Karpas-422 (cell line): ENCODE measurements around the gene PLPPR5. TPM values are rescaled to one million over a fixed set of nuclear protein-coding genes. Genes with fewer than 3 reads are reported as not detected.

Source experiments
- DNase-seq: peaks from one replicate; pipeline ENCODE4 v3.0.0-alpha.2; 2015
- H2AFZ ChIP-seq: fragments of 200-600 bp; sonication (generic); 2 replicates; pipeline ENCODE4 v1.6.1; 2014; ENCODE audit warnings: antibody characterized with exemption, low read length, mixed read lengths
- H3K27ac ChIP-seq: fragments of 200-600 bp; sonication (generic); 2 replicates; pipeline ENCODE4 v1.5.1; 2014; ENCODE audit warnings: mild to moderate bottlenecking, low read length, moderate library complexity
- H3K27me3 ChIP-seq: fragments of 200-600 bp; sonication (generic); 2 replicates; pipeline ENCODE4 v1.6.1; 2014; ENCODE audit warnings: low read length, mixed read lengths
- H3K36me3 ChIP-seq: fragments of 200-600 bp; sonication (generic); 2 replicates; pipeline ENCODE4 v1.6.1; 2014; ENCODE audit warnings: low read length, mixed read lengths; ENCODE audit not compliant: insufficient read depth
- H3K4me1 ChIP-seq: fragments of 200-600 bp; sonication (generic); 2 replicates; pipeline ENCODE4 v1.6.1; 2014; ENCODE audit warnings: mild to moderate bottlenecking, low read length, mixed read lengths
- H3K4me2 ChIP-seq: fragments of 200-600 bp; sonication (generic); 2 replicates; pipeline ENCODE4 v1.6.1; 2014; ENCODE audit warnings: low read length, low read depth, mild to moderate bottlenecking; ENCODE audit not compliant: poor library complexity, severe bottlenecking
- H3K4me3 ChIP-seq: fragments of 200-600 bp; sonication (generic); 2 replicates; pipeline ENCODE4 v1.5.1; 2014; ENCODE audit warnings: mild to moderate bottlenecking, antibody characterized with exemption, low read length, mixed read lengths
- H3K79me2 ChIP-seq: fragments of 200-600 bp; sonication (generic); 2 replicates; pipeline ENCODE4 v1.6.1; 2014; ENCODE audit warnings: mild to moderate bottlenecking, low read length, mixed read lengths
- H3K9ac ChIP-seq: fragments of 200-600 bp; sonication (generic); 2 replicates; pipeline ENCODE4 v1.6.0; 2014; ENCODE audit warnings: low read length
- H3K9me2 ChIP-seq: fragments of 200-600 bp; sonication (generic), shearing (Covaris generic); replicated peaks from 2 replicates; pipeline ENCODE4 v1.6.0; 2014; ENCODE audit warnings: mild to moderate bottlenecking, low read length, moderate library complexity; ENCODE audit not compliant: insufficient read depth
- H3K9me3 ChIP-seq: fragments of 300-700, 200-600 bp; sonication (generic); 2 replicates; pipeline ENCODE4 v1.6.1; 2014; ENCODE audit warnings: low read length, mixed read lengths
- H4K20me1 ChIP-seq: fragments of 200-600 bp; sonication (generic); 2 replicates; pipeline ENCODE4 v1.6.1; 2014; ENCODE audit warnings: mild to moderate bottlenecking, antibody characterized with exemption, low read length, low read depth; ENCODE audit not compliant: insufficient read depth
- total RNA-seq: library from RNA; depleted of rRNA; stranded (reverse); fragments of >200 nt; shearing (Covaris generic); gene quantifications from 2 replicates; pipeline ENCODE4 v1.2.3, GENCODE V29; 2014; ENCODE audit warnings: low replicate concordance

Gene PLPPR5
- total RNA-seq, 1 experiment from 2014 or later = not detected

GRCh38 chr1:98981917-98982513 lies 22.6 kb downstream of the PLPPR5 start:
- Histone ChIP-seq H3K4me3 (no peak overlapping the region), H3K27ac (no peak overlapping the region), H3K9me3 (no peaks in the 10 kb centered on the region), H2AFZ (no peak overlapping the region), H3K36me3 (no peaks in the 10 kb centered on the region), H4K20me1 (no peaks in the 10 kb centered on the region), H3K4me1 (no peaks in the 10 kb centered on the region), H3K4me2 (no peak overlapping the region), H3K9me2 (no peaks in the 10 kb centered on the region), H3K9ac (no peak overlapping the region), H3K27me3 (no peaks in the 10 kb centered on the region), H3K79me2 (no peaks in the 10 kb centered on the region)
- DNase-seq = no peak

DNA sequence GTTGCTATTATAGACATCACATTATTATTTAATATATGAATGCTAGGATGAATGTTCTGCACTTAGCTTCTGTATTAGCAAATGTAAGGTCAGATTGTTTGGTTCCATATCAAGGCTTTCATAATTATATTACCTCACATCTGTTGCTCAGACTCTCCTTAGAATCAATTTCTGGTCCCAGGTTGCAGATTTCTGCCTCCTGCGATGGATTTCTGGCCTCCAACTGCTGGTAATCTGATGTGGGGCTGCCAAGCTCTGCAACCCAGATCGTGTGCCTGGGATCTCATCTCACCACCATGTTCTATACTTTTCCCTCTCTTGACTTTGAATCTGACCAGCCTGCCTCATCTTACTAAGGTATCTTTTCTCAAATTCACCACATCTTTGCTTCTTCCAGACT lies 25.2 kb downstream of the PLPPR5 start:
- Histone ChIP-seq H3K9me2 (no peaks in the 10 kb centered on the region), H3K9ac (no peak overlapping the region), H3K79me2 (no peaks in the 10 kb centered on the region), H2AFZ (no peak overlapping the region), H3K27me3 (no peaks in the 10 kb centered on the region), H3K9me3 (no peaks in the 10 kb centered on the region), H3K27ac (no peak overlapping the region), H3K4me2 (no peak overlapping the region), H3K4me1 (no peaks in the 10 kb centered on the region), H4K20me1 (no peaks in the 10 kb centered on the region), H3K4me3 (no peak overlapping the region), H3K36me3 (no peaks in the 10 kb centered on the region)
- no peak for DNase-seq

- no peak for DNase-seq
- no peak overlapping the region for H3K9ac ChIP-seq
- no peaks in the 10 kb centered on the region for H3K4me1 ChIP-seq
- no peaks in the 10 kb centered on the region for H3K27me3 ChIP-seq
- no peaks in the 10 kb centered on the region for H3K9me2 ChIP-seq
- no peaks in the 10 kb centered on the region for H4K20me1 ChIP-seq
- H3K36me3 ChIP-seq = no peaks in the 10 kb centered on the region
- H2AFZ ChIP-seq = no peak overlapping the region
- no peaks in the 10 kb centered on the region for H3K9me3 ChIP-seq
- H3K79me2 ChIP-seq = no peaks in the 10 kb centered on the region
- no peak overlapping the region for H3K27ac ChIP-seq
- no peak overlapping the region for H3K4me2 ChIP-seq
- H3K4me3 ChIP-seq = no peak overlapping the region
These were observed 28.9 kb downstream of the PLPPR5 start for GRCh38 chr1:98975810-98976209.

GRCh38 chr1:98975113-98975512 lies 29.5 kb downstream of the PLPPR5 start:
- no peak overlapping the region for H3K27ac ChIP-seq

DNA sequence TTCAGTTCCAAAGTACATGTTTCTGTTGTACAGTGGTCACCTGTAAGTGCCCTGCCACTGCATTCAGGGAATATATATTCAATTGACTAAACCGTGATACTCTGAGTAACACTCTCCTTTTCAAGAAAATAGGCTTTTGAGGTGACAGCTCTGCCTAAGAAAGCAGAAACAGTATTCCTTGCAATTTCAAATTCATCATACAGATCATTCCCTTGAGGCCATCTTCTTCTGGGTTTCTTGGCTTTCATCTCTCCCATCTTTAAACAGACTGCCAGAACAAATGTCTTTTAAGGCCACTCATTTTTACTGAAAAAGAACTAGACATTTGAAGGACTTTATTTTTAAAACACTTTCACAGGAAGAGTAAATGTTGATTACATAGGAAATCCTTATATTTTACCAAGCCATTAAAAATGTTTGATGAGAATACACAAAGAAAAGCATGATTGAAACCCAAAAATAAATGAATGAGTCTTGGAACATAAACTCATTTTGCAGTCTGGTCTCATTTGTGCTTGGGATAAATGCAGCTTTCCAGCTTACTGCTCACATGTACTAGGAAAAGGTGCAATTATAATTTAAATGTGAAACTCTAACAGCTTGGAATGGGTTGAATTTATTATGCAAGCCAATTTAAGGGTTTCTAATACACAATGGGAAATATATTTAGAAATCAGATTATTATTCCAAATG lies 34.7 kb downstream of the PLPPR5 start:
- H3K36me3 ChIP-seq = no peaks in the 10 kb centered on the region
- H3K9me3 ChIP-seq = no peaks in the 10 kb centered on the region
- no peak overlapping the region for H2AFZ ChIP-seq
- H3K9ac ChIP-seq = no peak overlapping the region
- H3K79me2 ChIP-seq = no peaks in the 10 kb centered on the region
- no peaks in the 10 kb centered on the region for H4K20me1 ChIP-seq
- H3K4me3 ChIP-seq = no peak overlapping the region
- no peak for DNase-seq
- no peaks in the 10 kb centered on the region for H3K9me2 ChIP-seq
- no peaks in the 10 kb centered on the region for H3K4me1 ChIP-seq
- H3K27ac ChIP-seq = no peak overlapping the region
- H3K27me3 ChIP-seq = no peaks in the 10 kb centered on the region
- no peak overlapping the region for H3K4me2 ChIP-seq

More at GRCh38 chr1:98975113-98975512, 29.5 kb downstream of the PLPPR5 start:
- Histone ChIP-seq H3K9ac (no peak overlapping the region), H3K4me2 (no peak overlapping the region), H3K9me2 (no peaks in the 10 kb centered on the region), H3K79me2 (no peaks in the 10 kb centered on the region), H3K36me3 (no peaks in the 10 kb centered on the region), H3K27me3 (no peaks in the 10 kb centered on the region), H4K20me1 (no peaks in the 10 kb centered on the region), H3K9me3 (no peaks in the 10 kb centered on the region), H2AFZ (no peak overlapping the region), H3K4me1 (no peaks in the 10 kb centered on the region), H3K4me3 (no peak overlapping the region)
- DNase-seq = no peak

- Histone ChIP-seq H3K4me1 (no peaks in the 10 kb centered on the region), H3K4me2 (no peak overlapping the region), H3K9me2 (no peaks in the 10 kb centered on the region), H4K20me1 (no peaks in the 10 kb centered on the region), H3K4me3 (no peak overlapping the region), H3K36me3 (no peaks in the 10 kb centered on the region), H3K79me2 (no peaks in the 10 kb centered on the region), H3K27me3 (no peaks in the 10 kb centered on the region), H3K9ac (no peak overlapping the region), H2AFZ (no peak overlapping the region), H3K9me3 (no peaks in the 10 kb centered on the region), H3K27ac (no peak overlapping the region)
- DNase-seq = no peak
These were observed 37.5 kb downstream of the PLPPR5 start for GRCh38 chr1:98967122-98967521.

DNA sequence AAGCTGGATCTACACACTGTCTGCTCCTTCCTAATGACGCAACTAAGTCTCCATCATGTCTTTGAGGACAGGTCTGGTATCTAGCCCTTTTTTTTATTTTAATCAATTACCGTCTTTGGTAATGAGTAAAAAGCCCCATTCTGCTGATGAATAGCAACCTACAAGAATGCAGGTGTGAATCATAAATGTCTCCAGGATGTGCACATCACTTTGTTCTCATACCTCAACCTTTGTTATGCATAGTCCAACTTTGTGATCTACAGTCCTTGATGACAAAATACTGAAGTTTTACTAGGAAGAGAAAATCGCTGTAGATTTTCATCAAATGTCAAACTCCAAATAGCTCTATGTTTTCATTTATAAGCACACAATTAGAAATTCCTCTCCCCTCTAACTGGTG lies 39.3 kb downstream of the PLPPR5 start:
- H3K27me3 ChIP-seq = no peaks in the 10 kb centered on the region
- H3K9ac ChIP-seq = no peak overlapping the region
- no peak overlapping the region for H3K4me3 ChIP-seq
- DNase-seq = no peak
- H3K36me3 ChIP-seq = no peaks in the 10 kb centered on the region
- no peak overlapping the region for H3K4me2 ChIP-seq
- H2AFZ ChIP-seq = no peak overlapping the region
- H3K9me2 ChIP-seq = no peaks in the 10 kb centered on the region
- H3K4me1 ChIP-seq = no peaks in the 10 kb centered on the region
- H4K20me1 ChIP-seq = no peaks in the 10 kb centered on the region
- no peaks in the 10 kb centered on the region for H3K9me3 ChIP-seq
- no peaks in the 10 kb centered on the region for H3K79me2 ChIP-seq
- H3K27ac ChIP-seq = no peak overlapping the region

DNA sequence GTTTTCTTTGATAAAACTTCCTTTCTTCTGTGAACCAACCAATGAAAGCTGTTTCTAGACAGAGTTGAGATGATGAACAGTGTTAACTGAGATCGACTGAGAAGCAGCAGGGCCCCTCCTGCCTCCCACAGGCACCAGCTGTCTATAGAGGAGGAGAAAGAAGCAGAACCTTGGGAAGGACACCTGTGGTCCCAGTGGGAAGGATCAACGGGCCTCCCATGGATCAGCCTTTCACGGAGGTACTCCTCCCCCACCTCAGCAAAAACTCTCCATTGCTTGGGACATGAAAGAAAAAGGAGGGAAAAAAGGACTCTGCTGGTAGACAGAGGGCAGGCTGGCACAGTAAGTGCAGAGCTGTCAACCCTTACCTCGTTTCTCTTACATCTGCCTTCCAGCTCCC lies 40.5 kb downstream of the PLPPR5 start:
- no peaks in the 10 kb centered on the region for H3K79me2 ChIP-seq
- no peaks in the 10 kb centered on the region for H3K36me3 ChIP-seq
- H3K4me1 ChIP-seq = no peaks in the 10 kb centered on the region
- no peak overlapping the region for H3K4me2 ChIP-seq
- peak; percentile 4 for DNase-seq
- no peak overlapping the region for H3K27ac ChIP-seq
- H3K9me2 ChIP-seq = no peaks in the 10 kb centered on the region
- no peaks in the 10 kb centered on the region for H4K20me1 ChIP-seq
- H3K27me3 ChIP-seq = no peaks in the 10 kb centered on the region
- H3K9me3 ChIP-seq = no peaks in the 10 kb centered on the region
- H3K9ac ChIP-seq = no peak overlapping the region
- H3K4me3 ChIP-seq = no peak overlapping the region
- no peak overlapping the region for H2AFZ ChIP-seq
